ENCODE data around the gene CLGN.

- TF ChIP-seq CTCF (IDR thresholded peaks at IDR 0.05) (no peak), POLR2A (IDR thresholded peaks at IDR 0.05) (no peak)
These were observed 64.4 kb downstream of the CLGN start for GRCh38 chr4:140363051-140363450.

Data from adrenal gland (tissue), 5 donors.